Type B pancreatic cell (in vitro differentiated cells): ENCODE data around the gene MSI2. TPM values are rescaled to one million over a fixed set of nuclear protein-coding genes. Genes with fewer than 3 reads are reported as not detected.

Source experiments
- DNase-seq: peaks from one replicate; pipeline ENCODE4 v3.0.0; 2021; ENCODE audit warnings: mixed read lengths; ENCODE audit not compliant: unreplicated experiment; ENCODE audit errors: extremely low spot score
- H3K27ac Mint-ChIP-seq: 2 replicates; pipeline ENCODE4 v1.8.0; 2021; ENCODE audit warnings: mild to moderate bottlenecking, mixed read lengths
- H3K27me3 Mint-ChIP-seq: 2 replicates; pipeline ENCODE4 v1.8.0; 2021; ENCODE audit warnings: mixed read lengths
- H3K36me3 Mint-ChIP-seq: 2 replicates; pipeline ENCODE4 v1.8.0; 2021; ENCODE audit warnings: mixed read lengths
- H3K4me1 Mint-ChIP-seq: one replicate; pipeline ENCODE4 v1.8.0; 2021; ENCODE audit warnings: mixed read lengths; ENCODE audit not compliant: unreplicated experiment
- H3K4me3 Mint-ChIP-seq: 2 replicates; pipeline ENCODE4 v1.8.0; 2021; ENCODE audit warnings: mild to moderate bottlenecking, mixed read lengths
- H3K9me3 Mint-ChIP-seq: 2 replicates; pipeline ENCODE4 v1.8.0; 2021; ENCODE audit warnings: mixed read lengths
- CTCF ChIP-seq: fragments of 200-600 bp; sonication (generic); conservative IDR thresholded peaks from 2 replicates; pipeline ENCODE4 v1.5.0; 2021; ENCODE audit warnings: antibody characterized with exemption, mild to moderate bottlenecking
- total RNA-seq: library from RNA; stranded (reverse); gene quantifications from 2 replicates; pipeline ENCODE4 v1.2.1, GENCODE V29; 2021; ENCODE audit warnings: low replicate concordance

Gene MSI2
- total RNA-seq, 1 donor from 2014 or later = 158 TPM

- DNase-seq = no peak
- H3K27me3 Mint-ChIP-seq = no peaks in the 10 kb centered on the region
- TF ChIP-seq CTCF = no peak
- H3K9me3 Mint-ChIP-seq = no peaks in the 10 kb centered on the region
- H3K27ac Mint-ChIP-seq = peak overlapping the region; percentile 61
- H3K36me3 Mint-ChIP-seq = peaks cover 7% of the 10 kb centered on the region
- peaks cover 58% of the 10 kb centered on the region for H3K4me1 Mint-ChIP-seq
- no peak overlapping the region for H3K4me3 Mint-ChIP-seq
These were observed 188.5 kb downstream of the MSI2 start for GRCh38 chr17:57444682-57445450.

DNA sequence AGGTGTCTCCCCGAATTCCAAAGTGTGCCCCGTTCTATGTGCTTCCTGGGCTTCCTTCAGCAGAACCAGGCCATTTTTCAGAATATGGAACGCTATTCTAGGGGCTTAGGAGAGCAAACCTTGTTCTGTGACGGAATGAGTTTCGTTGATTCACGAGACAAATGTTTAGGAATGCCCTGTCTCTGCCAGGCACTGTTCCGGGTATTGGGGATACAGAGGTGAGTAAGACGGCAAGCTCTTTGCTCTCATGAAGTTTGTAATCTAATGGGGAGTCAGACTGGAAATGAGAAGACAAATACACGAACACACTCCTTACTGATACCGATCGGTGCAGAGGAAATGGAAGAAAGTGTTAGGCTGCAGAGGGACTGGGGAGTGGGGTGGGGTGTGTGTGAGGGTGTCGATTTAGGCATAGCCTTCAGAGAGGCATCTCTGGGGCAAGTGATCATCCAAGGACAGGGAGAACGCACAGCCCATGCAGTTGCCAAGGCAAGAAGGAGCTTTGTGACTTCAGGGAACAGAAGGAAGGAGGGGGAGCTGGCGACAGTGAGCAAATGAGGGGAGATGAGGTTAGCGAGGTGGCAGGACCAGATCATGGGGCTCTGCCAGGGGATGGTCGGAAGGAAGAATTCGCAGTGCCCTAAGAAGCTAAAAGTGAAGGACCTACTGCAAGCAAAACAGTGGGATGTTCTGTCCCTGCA lies 189.6 kb downstream of the MSI2 start:
- Mint-ChIP-seq H3K9me3 (no peaks in the 10 kb centered on the region), H3K36me3 (peaks cover 9% of the 10 kb centered on the region), H3K4me1 (peaks cover 50% of the 10 kb centered on the region), H3K27me3 (no peaks in the 10 kb centered on the region), H3K4me3 (no peak overlapping the region), H3K27ac (no peak overlapping the region)
- DNase-seq = no peak
- TF ChIP-seq CTCF = no peak

GRCh38 chr17:57447357-57447989 lies 191.2 kb downstream of the MSI2 start:
- Mint-ChIP-seq H3K4me1 (peaks cover 44% of the 10 kb centered on the region), H3K4me3 (no peak overlapping the region), H3K9me3 (no peaks in the 10 kb centered on the region), H3K27me3 (no peaks in the 10 kb centered on the region), H3K36me3 (peaks cover 11% of the 10 kb centered on the region), H3K27ac (no peak overlapping the region)
- no peak for TF ChIP-seq CTCF
- no peak for DNase-seq

DNA sequence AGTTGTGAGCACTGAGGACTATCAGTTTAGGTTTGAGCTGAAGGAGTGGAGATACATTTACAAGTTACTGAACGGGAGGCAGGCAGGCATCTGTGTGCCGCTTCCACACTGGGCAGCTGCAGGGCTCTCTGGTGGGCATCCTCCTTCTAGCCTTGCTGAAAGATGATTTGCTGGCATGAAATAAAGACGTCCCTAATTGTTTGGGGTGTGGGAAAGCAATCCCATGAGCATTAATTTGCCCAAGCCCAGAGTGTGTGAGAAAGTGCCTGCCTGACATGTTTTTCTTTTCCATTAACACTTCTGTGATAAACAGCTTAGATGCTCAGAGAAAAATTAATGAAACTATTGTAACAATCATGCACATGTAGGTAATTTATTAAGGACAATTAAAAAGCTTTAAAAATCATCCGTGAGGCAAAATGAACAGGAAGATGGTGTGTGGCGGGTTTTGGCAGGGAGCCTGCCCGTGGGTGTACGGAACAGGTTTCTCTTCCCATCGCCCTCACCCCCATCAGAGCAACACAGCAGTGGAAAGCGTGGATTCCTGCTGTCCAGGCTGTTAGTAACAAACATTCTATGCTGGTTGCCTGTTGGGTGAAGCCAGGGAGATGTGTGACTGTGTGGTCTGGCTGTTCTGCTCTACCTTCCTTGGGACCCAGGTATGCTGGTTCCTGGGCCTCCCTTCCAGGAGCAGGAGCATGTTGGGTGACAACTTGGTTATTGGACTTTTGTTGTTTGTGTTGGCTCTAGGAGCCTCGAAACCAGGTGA lies 191.9 kb downstream of the MSI2 start:
- DNase-seq = no peak
- H3K27me3 Mint-ChIP-seq = no peaks in the 10 kb centered on the region
- no peaks in the 10 kb centered on the region for H3K9me3 Mint-ChIP-seq
- H3K27ac Mint-ChIP-seq = no peak overlapping the region
- H3K36me3 Mint-ChIP-seq = peaks cover 11% of the 10 kb centered on the region
- TF ChIP-seq CTCF = no peak
- H3K4me3 Mint-ChIP-seq = no peak overlapping the region
- peaks cover 40% of the 10 kb centered on the region for H3K4me1 Mint-ChIP-seq

DNA sequence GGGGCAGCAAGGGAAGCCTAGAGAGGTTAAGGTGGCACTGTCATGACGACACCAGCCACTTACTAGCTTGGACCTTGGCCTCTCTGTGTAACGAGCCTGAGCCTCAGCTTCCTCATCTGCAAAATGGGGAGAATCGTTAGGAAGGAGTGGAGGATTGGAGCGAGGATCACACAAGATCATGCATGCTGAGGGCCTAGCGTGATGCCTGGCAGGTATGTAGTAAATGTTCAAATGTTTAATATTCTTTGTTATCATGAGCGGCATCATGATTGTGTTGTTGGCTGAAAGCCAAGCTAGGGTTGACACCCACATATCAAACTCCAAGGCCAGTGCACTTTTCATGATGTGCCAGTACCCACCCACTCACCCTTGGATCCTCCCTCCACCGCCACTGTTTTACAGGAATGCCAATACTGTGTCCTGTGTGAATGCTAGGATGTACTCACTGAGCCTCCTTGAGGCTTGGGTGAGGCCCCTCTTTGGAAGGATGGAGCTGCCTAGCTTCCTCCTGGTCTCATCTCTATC lies 192.5 kb downstream of the MSI2 start:
- no peaks in the 10 kb centered on the region for H3K27me3 Mint-ChIP-seq
- no peak overlapping the region for H3K27ac Mint-ChIP-seq
- H3K36me3 Mint-ChIP-seq = peaks cover 11% of the 10 kb centered on the region
- H3K4me3 Mint-ChIP-seq = no peak overlapping the region
- no peak for DNase-seq
- H3K4me1 Mint-ChIP-seq = peaks cover 40% of the 10 kb centered on the region
- TF ChIP-seq CTCF = no peak
- H3K9me3 Mint-ChIP-seq = no peaks in the 10 kb centered on the region
